Measurements from ENCODE around the gene ATAD3B. TPM values are rescaled to one million over a fixed set of nuclear protein-coding genes. Genes with fewer than 3 reads are reported as not detected.
"Not testable (repeated sequence)": the region's sequence is repeated elsewhere in the genome, so short reads cannot be mapped to it uniquely, and the experiment has no call there.

ATAD3B gene
- polyA plus RNA-seq, 1 donor (not counting 4 experiments of a cell fraction or from before 2014, with no cell fraction given): 20.6 TPM

DNA sequence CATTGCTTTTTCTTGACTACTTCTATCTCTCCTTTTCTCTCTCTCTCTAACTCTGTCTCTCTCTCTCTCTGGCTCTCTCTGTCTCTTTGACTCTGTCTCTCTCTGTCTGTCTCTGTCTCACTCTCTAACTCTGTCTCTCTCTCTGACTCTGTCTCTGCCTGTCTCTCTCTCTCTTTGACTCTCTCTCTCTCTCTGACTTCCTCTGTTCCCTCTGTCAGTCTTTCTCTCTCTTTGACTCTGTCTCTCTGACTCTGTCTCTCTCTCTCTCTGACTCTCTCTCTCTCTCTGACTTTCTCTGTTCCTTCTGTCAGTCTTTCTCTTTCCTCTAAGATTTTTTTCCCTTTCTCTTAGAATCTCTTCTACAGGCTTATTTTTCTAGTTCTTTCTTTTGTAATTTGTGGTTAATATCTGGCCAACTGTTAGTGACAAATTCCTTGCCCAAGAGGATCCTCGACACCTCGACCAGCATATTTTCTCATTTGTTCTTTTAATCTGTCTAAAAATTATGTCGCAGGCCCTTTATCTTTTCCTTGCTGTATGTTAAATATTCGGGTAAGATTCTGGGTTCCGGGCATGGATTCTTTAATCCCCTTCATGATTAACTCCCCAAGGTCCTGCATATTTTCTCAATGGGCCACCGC lies 22.3 kb upstream of the ATAD3B start, which contains the start of gene ATAD3C:
TSS of gene ATAD3C (plus strand) at position 591 of the 641 bp plus-strand sequence. CDS start 995 bp downstream, outside the sequence.
- FAIRE-seq (no peak), DNase-seq (ENCODE audit: low read depth, low spot score) (no peak)
- H3K4me3 ChIP-seq (ENCODE audit: control insufficient read depth in 2 of 3, extremely low read depth in 1 of 3, insufficient read depth in 2 of 3, low read depth in 1 of 3, low read length in 3 of 3): no peak within 1 kb of the TSS
- no peak within 1 kb of the TSS for H3K4me2 ChIP-seq (ENCODE audit: control insufficient read depth, extremely low read depth, insufficient read depth, low read depth, low read length)
- no peak within 1 kb of the TSS for H3K27ac ChIP-seq (ENCODE audit: control insufficient read depth, insufficient read depth, low read length)
- H3K4me1 ChIP-seq (ENCODE audit: control insufficient read depth, extremely low read depth, insufficient read depth, low read length): no peaks in the 10 kb centered on the region
- no peaks in the 10 kb centered on the region for H3K9me1 ChIP-seq (ENCODE audit: control insufficient read depth, extremely low read depth, insufficient read depth, low read length)
- no peaks in the 10 kb centered on the region for H3K79me2 ChIP-seq (ENCODE audit: control insufficient read depth, insufficient read depth, low read length)
- no peak within 1 kb of the TSS for H3K9ac ChIP-seq (ENCODE audit: control insufficient read depth, extremely low read depth, insufficient read depth, low read length)
- no peaks in the 10 kb centered on the region for H3K9me3 ChIP-seq (ENCODE audit: control insufficient read depth, low read depth, low read length)
- no peak within 1 kb of the TSS for H2AFZ ChIP-seq (ENCODE audit: control insufficient read depth, low read length)
- TF ChIP-seq, protein P1, sequence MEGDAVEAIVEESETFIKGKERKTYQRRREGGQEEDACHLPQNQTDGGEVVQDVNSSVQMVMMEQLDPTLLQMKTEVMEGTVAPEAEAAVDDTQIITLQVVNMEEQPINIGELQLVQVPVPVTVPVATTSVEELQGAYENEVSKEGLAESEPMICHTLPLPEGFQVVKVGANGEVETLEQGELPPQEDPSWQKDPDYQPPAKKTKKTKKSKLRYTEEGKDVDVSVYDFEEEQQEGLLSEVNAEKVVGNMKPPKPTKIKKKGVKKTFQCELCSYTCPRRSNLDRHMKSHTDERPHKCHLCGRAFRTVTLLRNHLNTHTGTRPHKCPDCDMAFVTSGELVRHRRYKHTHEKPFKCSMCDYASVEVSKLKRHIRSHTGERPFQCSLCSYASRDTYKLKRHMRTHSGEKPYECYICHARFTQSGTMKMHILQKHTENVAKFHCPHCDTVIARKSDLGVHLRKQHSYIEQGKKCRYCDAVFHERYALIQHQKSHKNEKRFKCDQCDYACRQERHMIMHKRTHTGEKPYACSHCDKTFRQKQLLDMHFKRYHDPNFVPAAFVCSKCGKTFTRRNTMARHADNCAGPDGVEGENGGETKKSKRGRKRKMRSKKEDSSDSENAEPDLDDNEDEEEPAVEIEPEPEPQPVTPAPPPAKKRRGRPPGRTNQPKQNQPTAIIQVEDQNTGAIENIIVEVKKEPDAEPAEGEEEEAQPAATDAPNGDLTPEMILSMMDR (optimal IDR thresholded peaks at IDR 0.05 in 1 of 3, IDR thresholded peaks at IDR 0.05 in 1 of 3, conservative IDR thresholded peaks at IDR 0.05 in 1 of 3; ENCODE audit: extremely low read depth in 1 of 3, insufficient read depth in 2 of 3, low read length in 3 of 3): no peak
- TF ChIP-seq EZH2 (IDR thresholded peaks at IDR 0.05; ENCODE audit: low read length): no peak
- no peaks in the 10 kb centered on the region for H3K27me3 ChIP-seq (ENCODE audit: control insufficient read depth, extremely low read depth, insufficient read depth, low read length)
- no peaks in the 10 kb centered on the region for H3K36me3 ChIP-seq (ENCODE audit: control insufficient read depth in 2 of 2, extremely low read depth in 1 of 2, insufficient read depth in 2 of 2, low read length in 2 of 2)
- dilution Hi-C loops (cut with MboI; ENCODE audit: extremely low pct_ligation_motif_present, low sequenced_read_pairs): no loop called here
- no peaks in the 10 kb centered on the region for H4K20me1 ChIP-seq (ENCODE audit: control insufficient read depth, extremely low read depth, insufficient read depth, low read length)

DNA sequence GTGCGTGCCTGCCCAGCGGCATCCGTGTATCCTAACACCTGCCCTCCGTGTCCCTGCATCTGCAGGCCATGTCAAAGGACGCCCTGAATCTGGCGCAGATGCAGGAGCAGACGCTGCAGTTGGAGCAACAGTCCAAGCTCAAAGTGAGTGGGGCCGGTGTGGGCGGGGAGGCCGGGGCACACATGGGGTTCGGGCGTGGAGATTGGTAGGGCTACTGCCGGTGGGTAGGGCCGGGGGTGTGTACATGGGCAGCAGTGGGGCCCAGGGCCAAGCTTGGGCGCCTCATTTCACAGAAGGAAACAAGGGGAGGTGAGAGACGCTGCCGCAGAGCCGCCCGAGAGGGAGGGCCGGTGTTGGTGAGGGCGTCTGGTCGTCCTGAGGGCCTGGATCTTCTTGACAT lies 20.9 kb upstream of the ATAD3B start:
- H3K79me2 ChIP-seq (ENCODE audit: control insufficient read depth, insufficient read depth, low read length); dilution Hi-C loops (cut with MboI; ENCODE audit: extremely low pct_ligation_motif_present, low sequenced_read_pairs); H3K27ac ChIP-seq (ENCODE audit: control insufficient read depth, insufficient read depth, low read length); H4K20me1 ChIP-seq (ENCODE audit: control insufficient read depth, extremely low read depth, insufficient read depth, low read length); H3K9me1 ChIP-seq (ENCODE audit: control insufficient read depth, extremely low read depth, insufficient read depth, low read length); H2AFZ ChIP-seq (ENCODE audit: control insufficient read depth, low read length); H3K36me3 ChIP-seq (ENCODE audit: control insufficient read depth in 2 of 2, extremely low read depth in 1 of 2, insufficient read depth in 2 of 2, low read length in 2 of 2); H3K4me3 ChIP-seq (ENCODE audit: control insufficient read depth in 2 of 3, extremely low read depth in 1 of 3, insufficient read depth in 2 of 3, low read depth in 1 of 3, low read length in 3 of 3); DNase-seq (ENCODE audit: low read depth, low spot score); H3K9me3 ChIP-seq (ENCODE audit: control insufficient read depth, low read depth, low read length); H3K4me1 ChIP-seq (ENCODE audit: control insufficient read depth, extremely low read depth, insufficient read depth, low read length); FAIRE-seq; H3K9ac ChIP-seq (ENCODE audit: control insufficient read depth, extremely low read depth, insufficient read depth, low read length); H3K27me3 ChIP-seq (ENCODE audit: control insufficient read depth, extremely low read depth, insufficient read depth, low read length); H3K4me2 ChIP-seq (ENCODE audit: control insufficient read depth, extremely low read depth, insufficient read depth, low read depth, low read length): not testable (repeated sequence)
